HFFc6 (cell line): ENCODE results near the gene SEMA3B. TPM values are rescaled to one million over a fixed set of nuclear protein-coding genes. Genes with fewer than 3 reads are reported as not detected.

Source experiments
- DNase-seq: peaks from one replicate; pipeline ENCODE4 v3.0.0-alpha.2; 2018
- H3K27ac Mint-ChIP-seq: 2 replicates; pipeline ENCODE4 v1.8.0; 2020; ENCODE audit warnings: mild to moderate bottlenecking, mixed read lengths
- H3K27me3 Mint-ChIP-seq: 2 replicates; pipeline ENCODE4 v1.8.0; 2021; ENCODE audit warnings: mild to moderate bottlenecking, moderate library complexity, mixed read lengths; ENCODE audit not compliant: insufficient read depth
- H3K36me3 Mint-ChIP-seq: 2 replicates; pipeline ENCODE4 v1.8.0; 2021; ENCODE audit warnings: low read depth, mixed read lengths
- H3K4me1 Mint-ChIP-seq: 2 replicates; pipeline ENCODE4 v1.8.0; 2020; ENCODE audit warnings: low read depth, mixed read lengths
- H3K4me3 Mint-ChIP-seq: 2 replicates; pipeline ENCODE4 v1.8.0; 2020; ENCODE audit warnings: mild to moderate bottlenecking, moderate library complexity, mixed read lengths
- H3K9me3 Mint-ChIP-seq: 2 replicates; pipeline ENCODE4 v1.8.0; 2020; ENCODE audit warnings: mild to moderate bottlenecking, mixed read lengths
- total RNA-seq, 6 experiments: library from RNA; stranded (reverse); fragmentation: NEBNext Ultra II Directional; extraction: Animal tissue kit (Norgen Biotek cat#: 25700); gene quantifications; 2 replicates in 1 of 6; 3 replicates in 5 of 6; pipeline ENCODE4 v1.2.3, GENCODE V29; 2021
- TF ChIP-seq, protein P1 (sequence below): fragments of 200-600 bp; sonication (generic); IDR thresholded peaks from 2 replicates; pipeline ENCODE4 v1.5.0; 2021; ENCODE audit warnings: antibody characterized with exemption, mild to moderate bottlenecking

Gene SEMA3B
- total RNA-seq, 6 experiments from 2014 or later: 14.5 to 26.6 (median 24.7) TPM

- peaks cover 40% of the 10 kb centered on the region for H3K4me1 Mint-ChIP-seq
- DNase-seq: peak; percentile 98
- peaks cover 3% of the 10 kb centered on the region for H3K27me3 Mint-ChIP-seq
- TF ChIP-seq, protein P1, sequence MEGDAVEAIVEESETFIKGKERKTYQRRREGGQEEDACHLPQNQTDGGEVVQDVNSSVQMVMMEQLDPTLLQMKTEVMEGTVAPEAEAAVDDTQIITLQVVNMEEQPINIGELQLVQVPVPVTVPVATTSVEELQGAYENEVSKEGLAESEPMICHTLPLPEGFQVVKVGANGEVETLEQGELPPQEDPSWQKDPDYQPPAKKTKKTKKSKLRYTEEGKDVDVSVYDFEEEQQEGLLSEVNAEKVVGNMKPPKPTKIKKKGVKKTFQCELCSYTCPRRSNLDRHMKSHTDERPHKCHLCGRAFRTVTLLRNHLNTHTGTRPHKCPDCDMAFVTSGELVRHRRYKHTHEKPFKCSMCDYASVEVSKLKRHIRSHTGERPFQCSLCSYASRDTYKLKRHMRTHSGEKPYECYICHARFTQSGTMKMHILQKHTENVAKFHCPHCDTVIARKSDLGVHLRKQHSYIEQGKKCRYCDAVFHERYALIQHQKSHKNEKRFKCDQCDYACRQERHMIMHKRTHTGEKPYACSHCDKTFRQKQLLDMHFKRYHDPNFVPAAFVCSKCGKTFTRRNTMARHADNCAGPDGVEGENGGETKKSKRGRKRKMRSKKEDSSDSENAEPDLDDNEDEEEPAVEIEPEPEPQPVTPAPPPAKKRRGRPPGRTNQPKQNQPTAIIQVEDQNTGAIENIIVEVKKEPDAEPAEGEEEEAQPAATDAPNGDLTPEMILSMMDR: no peak; the same call in 1 of the 2 replicates
- H3K4me3 Mint-ChIP-seq: peak within 1 kb of the TSS; percentile 96
- H3K27ac Mint-ChIP-seq: peak within 1 kb of the TSS; percentile 92
- no peaks in the 10 kb centered on the region for H3K9me3 Mint-ChIP-seq
- peaks cover 12% of the 10 kb centered on the region for H3K36me3 Mint-ChIP-seq
Observed at GRCh38 chr3:50235716-50236483, 33.0 kb upstream of the SEMA3B start, which contains the start of gene GNAI2. TSS of gene GNAI2 (plus strand) at chr3:50236204. CDS start at chr3:50236336, 132 bp downstream.

DNA sequence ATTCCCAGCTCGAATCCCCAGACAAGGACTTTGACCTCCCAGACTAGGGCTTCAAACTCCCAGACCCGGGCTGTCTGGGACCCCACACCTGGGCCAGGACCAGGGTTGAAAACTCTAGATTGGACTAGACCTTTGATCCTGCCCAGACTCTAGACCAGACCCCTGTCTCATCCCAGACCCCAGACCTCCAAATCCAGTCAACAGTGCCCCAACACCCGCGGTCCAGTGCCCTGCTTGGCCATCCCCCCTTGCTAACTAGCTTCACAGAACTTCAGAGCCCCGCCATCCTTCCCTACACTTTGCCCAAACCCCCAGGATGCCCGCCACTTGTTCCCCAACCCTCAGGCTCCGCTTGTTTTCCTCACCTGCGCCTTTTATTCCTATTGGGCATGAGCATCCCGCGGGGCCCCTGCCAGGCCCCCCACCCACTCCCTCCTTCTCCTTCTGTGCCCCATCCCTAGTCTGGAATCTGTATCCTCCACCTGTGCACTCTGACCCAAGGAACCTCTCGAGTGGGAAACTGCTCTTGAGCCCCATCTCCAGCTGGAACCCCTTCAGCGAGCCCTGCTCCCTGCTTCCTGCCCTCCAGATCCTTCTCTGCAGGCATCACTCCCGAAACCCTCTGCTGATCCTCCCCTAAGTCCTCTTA, 32.3 kb upstream of the SEMA3B start:
- peaks cover 43% of the 10 kb centered on the region for H3K4me1 Mint-ChIP-seq
- H3K9me3 Mint-ChIP-seq: no peaks in the 10 kb centered on the region
- DNase-seq: no peak
- peak overlapping the region; percentile 96 for H3K4me3 Mint-ChIP-seq
- peaks cover 12% of the 10 kb centered on the region for H3K36me3 Mint-ChIP-seq
- TF ChIP-seq, protein P1: no peak
- peaks cover 3% of the 10 kb centered on the region for H3K27me3 Mint-ChIP-seq
- peak overlapping the region; percentile 92 for H3K27ac Mint-ChIP-seq

DNA sequence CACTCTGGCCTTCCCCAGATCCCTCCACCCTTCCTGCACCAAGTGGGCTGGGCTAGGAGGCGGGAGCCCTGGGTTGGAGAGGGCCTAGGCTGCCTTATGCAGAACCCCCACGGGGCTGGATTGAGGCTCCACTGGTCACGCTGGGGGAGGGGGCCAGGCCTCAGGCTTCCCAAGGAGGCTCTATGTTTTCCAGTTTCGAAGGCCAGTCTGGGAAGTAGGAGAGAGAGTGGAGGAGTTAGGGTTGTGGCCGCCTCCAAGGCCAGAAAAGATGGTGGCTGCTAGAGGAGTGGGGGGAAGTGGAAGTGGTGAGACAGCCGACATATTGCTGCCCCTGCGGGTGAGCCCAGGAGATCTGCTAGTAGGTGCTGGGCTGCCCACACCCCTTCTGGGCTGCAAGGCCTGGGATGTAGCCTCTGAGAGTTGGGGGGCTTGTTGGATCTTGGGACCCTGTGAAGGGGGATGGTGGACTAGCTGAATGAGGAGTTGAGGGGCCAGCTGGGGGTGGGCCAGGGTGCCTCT, 31.8 kb upstream of the SEMA3B start:
- H3K36me3 Mint-ChIP-seq: peaks cover 12% of the 10 kb centered on the region
- DNase-seq: no peak
- peak overlapping the region; percentile 96 for H3K4me3 Mint-ChIP-seq
- TF ChIP-seq, protein P1: no peak
- H3K27ac Mint-ChIP-seq: peak overlapping the region; percentile 92
- peaks cover 48% of the 10 kb centered on the region for H3K4me1 Mint-ChIP-seq
- H3K9me3 Mint-ChIP-seq: no peaks in the 10 kb centered on the region
- H3K27me3 Mint-ChIP-seq: peaks cover 3% of the 10 kb centered on the region

DNA sequence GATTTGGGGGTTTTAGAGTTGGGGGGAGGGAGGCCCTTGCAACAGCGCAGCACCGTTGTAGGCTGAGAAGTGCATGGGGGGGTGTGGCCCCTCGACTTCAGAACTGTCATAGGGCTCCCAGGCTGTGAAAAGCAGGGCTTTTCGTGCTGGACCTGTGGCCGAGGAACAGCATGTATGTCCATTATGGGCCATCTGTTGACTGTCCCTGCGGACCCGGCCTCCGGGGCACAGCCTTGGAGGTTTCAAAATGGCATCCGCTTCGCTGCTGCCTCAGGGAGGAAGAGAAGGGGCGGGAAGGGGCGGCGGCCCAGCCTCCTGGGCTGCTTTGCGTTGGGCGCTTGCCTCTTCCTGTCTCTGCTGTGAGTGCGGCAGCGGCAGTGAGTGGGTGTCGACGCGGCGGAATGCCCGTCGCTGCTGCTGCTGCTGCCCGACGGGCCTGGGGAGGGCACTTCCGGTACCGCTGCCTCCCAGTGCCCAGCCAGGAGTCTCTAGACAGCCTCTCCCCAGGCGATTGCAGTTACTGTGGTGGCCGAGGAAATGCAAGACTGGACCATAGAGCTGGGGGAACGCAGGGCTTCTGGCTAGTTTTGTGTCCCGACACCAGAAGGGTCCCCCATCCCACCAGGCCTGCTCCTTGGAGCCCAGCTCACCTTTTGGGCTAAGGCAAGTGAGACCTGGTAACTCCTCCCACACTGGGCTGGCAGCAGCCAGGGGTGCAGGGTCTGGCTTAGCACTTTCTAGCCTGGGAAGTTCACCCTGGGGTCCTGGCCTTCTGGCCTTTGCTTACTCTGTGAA, 31.0 kb upstream of the SEMA3B start:
- peaks cover 55% of the 10 kb centered on the region for H3K4me1 Mint-ChIP-seq
- peaks cover 2% of the 10 kb centered on the region for H3K27me3 Mint-ChIP-seq
- H3K9me3 Mint-ChIP-seq: no peaks in the 10 kb centered on the region
- H3K27ac Mint-ChIP-seq: peak overlapping the region; percentile 92
- peak overlapping the region; percentile 96 for H3K4me3 Mint-ChIP-seq
- DNase-seq: peak; percentile 83
- TF ChIP-seq, protein P1: no peak
- H3K36me3 Mint-ChIP-seq: peaks cover 12% of the 10 kb centered on the region

DNA sequence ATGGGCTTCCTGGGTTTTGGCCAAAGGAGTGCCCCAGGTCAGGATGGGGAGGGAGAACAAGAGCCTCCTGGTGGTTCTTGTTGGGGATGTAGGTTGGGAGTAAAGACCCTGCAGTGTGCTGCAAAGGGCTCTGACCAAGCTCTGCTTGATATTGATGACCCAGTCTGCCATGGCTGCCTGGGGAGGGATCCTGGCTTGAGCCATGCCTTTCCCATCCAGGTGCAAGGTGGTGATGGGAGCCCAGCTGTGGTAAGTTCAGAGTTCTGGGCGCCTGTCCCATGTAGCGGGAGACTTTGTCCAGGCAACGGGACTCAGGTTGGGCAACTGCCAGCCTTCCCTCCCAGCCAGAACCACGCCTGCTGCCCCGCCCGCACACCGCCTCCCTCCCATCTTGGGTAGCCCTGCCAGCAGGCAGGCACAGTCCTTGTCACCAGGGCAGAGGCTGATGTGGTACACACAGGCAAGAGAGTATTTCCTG, 30.4 kb upstream of the SEMA3B start:
- peak overlapping the region; percentile 96 for H3K4me3 Mint-ChIP-seq
- no peak for DNase-seq
- no peaks in the 10 kb centered on the region for H3K9me3 Mint-ChIP-seq
- peaks cover 12% of the 10 kb centered on the region for H3K36me3 Mint-ChIP-seq
- peaks cover 2% of the 10 kb centered on the region for H3K27me3 Mint-ChIP-seq
- H3K27ac Mint-ChIP-seq: peak overlapping the region; percentile 92
- H3K4me1 Mint-ChIP-seq: peaks cover 53% of the 10 kb centered on the region
- TF ChIP-seq, protein P1: peak; percentile 51
